K562 (cell line): ENCODE data around the gene ALDOB. TPM values are rescaled to one million over a fixed set of nuclear protein-coding genes. Genes with fewer than 3 reads are reported as not detected.

Source experiments
- ATAC-seq: fragments of 200-7000 bp; cut with Tn5 transposase; 3 replicates; pipeline ENCODE4 v1.9.1; 2020; ENCODE audit warnings: moderate library complexity
- BruUV-seq: library from RNA; stranded (reverse); fragments of 400-500 nt; replicated peaks from 2 replicates; lab custom pipeline; 2021; lab: Mats Ljungman, UMichigan
- CTCF ChIA-PET: fragments of 300-600 bp; formaldehyde crosslinking; extraction: SDS; loops from one replicate; lab custom pipeline; 2021; ENCODE audit warnings: low intra/inter-chr PET ratio; lab: Yijun Ruan, JAX
- POLR2A ChIA-PET: fragments of 300-600, 350-650 bp; sonication (Branson Sonifier 250); formaldehyde crosslinking; extraction: SDS; loops from one replicate; lab custom pipeline; 2021; ENCODE audit warnings: antibody characterized with exemption, inconsistent platforms; lab: Yijun Ruan, JAX
- DNase-seq, 4 experiments: peaks; one replicate each; pipeline versions ENCODE4 v3.0.0 to v3.0.0-alpha.2; 2011 to 2018; ENCODE audit warnings: low spot score in 3 of 4, mixed read lengths in 3 of 4; ENCODE audit errors: extremely low read depth in 1 of 4
- FAIRE-seq: peaks from 2 replicates; lab custom pipeline; 2011; peaks lifted over from hg19 to GRCh38; lab: Jason Lieb, UNC
- H2AFZ ChIP-seq: 2 replicates; pipeline ENCODE4 v1.6.0; 2011; ENCODE audit warnings: low read depth, low read length, control low read depth, inconsistent platforms
- H3K27ac ChIP-seq: fragments of 200-600 bp; 3 replicates; pipeline ENCODE4 v1.8.0; 2011; ENCODE audit warnings: low read depth, mild to moderate bottlenecking, control low read depth, inconsistent platforms, low read length, moderate library complexity, mixed read lengths; ENCODE audit errors: extremely low read depth
- H3K27me3 ChIP-seq, 2 experiments: fragments of 300-600 bp in 1 of 2; 2 replicates in 1 of 2; 3 replicates in 1 of 2; pipeline versions ENCODE4 v1.6.0 to v1.8.0; 2011; ENCODE audit warnings: inconsistent platforms in 2 of 2, low read length in 2 of 2, mild to moderate bottlenecking in 1 of 2, mixed read lengths in 1 of 2, moderate library complexity in 1 of 2; ENCODE audit not compliant: control insufficient read depth in 2 of 2, insufficient read depth in 2 of 2
- H3K36me3 ChIP-seq: fragments of 300-600 bp; 3 replicates; pipeline ENCODE4 v1.8.0; 2011; ENCODE audit warnings: mild to moderate bottlenecking, low read length, inconsistent platforms; ENCODE audit not compliant: control insufficient read depth, insufficient read depth
- H3K4me1 ChIP-seq, 2 experiments: fragments of 200-600 bp in 1 of 2; replicated peaks in 1 of 2; 2 replicates in 1 of 2; 3 replicates in 1 of 2; pipeline versions ENCODE4 v1.5.1 to v1.8.0; 2011; ENCODE audit warnings: inconsistent platforms in 2 of 2, low read length in 2 of 2, mild to moderate bottlenecking in 1 of 2, mixed read lengths in 1 of 2, moderate library complexity in 1 of 2; ENCODE audit not compliant: control insufficient read depth in 2 of 2, insufficient read depth in 2 of 2
- H3K4me2 ChIP-seq: 2 replicates; pipeline ENCODE4 v1.6.1; 2011; ENCODE audit warnings: low read length, control low read depth, inconsistent platforms, mixed read lengths; ENCODE audit not compliant: insufficient read depth
- H3K4me3 ChIP-seq: fragments of 200-600 bp; sonication (generic), shearing (Covaris generic); 2 replicates; pipeline ENCODE4 v1.5.1; 2016; ENCODE audit warnings: control low read depth, inconsistent platforms
- H3K79me2 ChIP-seq: fragments of 200-600 bp; 3 replicates; pipeline ENCODE4 v1.8.0; 2011; ENCODE audit warnings: low read length, inconsistent platforms; ENCODE audit not compliant: control insufficient read depth, insufficient read depth
- H3K9ac ChIP-seq, 2 experiments: 2 replicates each; pipeline versions ENCODE4 v1.6.0 to v1.6.1; 2011; ENCODE audit warnings: low read depth in 2 of 2, low read length in 2 of 2, control low read depth in 1 of 2, inconsistent platforms in 1 of 2, mild to moderate bottlenecking in 1 of 2, mixed read lengths in 1 of 2; ENCODE audit not compliant: insufficient read depth in 1 of 2
- H3K9me1 ChIP-seq: one replicate; pipeline ENCODE4 v1.6.0; 2011; ENCODE audit warnings: inconsistent platforms, mild to moderate bottlenecking, low read length, moderate library complexity; ENCODE audit not compliant: control insufficient read depth, insufficient read depth
- H3K9me3 ChIP-seq: replicated peaks from 2 replicates; pipeline ENCODE4 v1.5.1; 2011; ENCODE audit warnings: low read depth, low read length, inconsistent platforms; ENCODE audit not compliant: control insufficient read depth, insufficient read depth
- H4K20me1 ChIP-seq: replicated peaks from 2 replicates; pipeline ENCODE4 v1.6.1; 2011; ENCODE audit warnings: low read length, inconsistent platforms, mixed read lengths; ENCODE audit not compliant: control insufficient read depth, insufficient read depth
- ARID3A ChIP-seq: IDR thresholded peaks from 2 replicates; pipeline ENCODE4 v1.6.1; 2012; ENCODE audit warnings: low read depth, low read length, improper control_type of control experiment, borderline replicate concordance
- E2F5 ChIP-seq: sonication (generic); formaldehyde crosslinking; IDR thresholded peaks from 2 replicates; pipeline ENCODE4 v1.8.0; 2022; ENCODE audit warnings: mild to moderate bottlenecking, missing genetic modification reagents
- HOXB6 ChIP-seq: fragments of 250-450 bp; sonication (Bioruptor Pico); IDR thresholded peaks from 2 replicates; pipeline ENCODE4 v1.5.1; 2022; ENCODE audit warnings: mild to moderate bottlenecking, borderline replicate concordance
- JUN ChIP-seq, 2 experiments: sonication (generic) in 1 of 2; formaldehyde crosslinking in 1 of 2; IDR thresholded peaks; 2 replicates each; pipeline versions ENCODE4 v1.6.1 to v1.8.0; 2012 to 2022; ENCODE audit warnings: borderline replicate concordance in 2 of 2, mild to moderate bottlenecking in 2 of 2, improper control_type of control experiment in 1 of 2, low read depth in 1 of 2, low read length in 1 of 2, missing genetic modification reagents in 1 of 2
- KAT2B ChIP-seq: IDR thresholded peaks from one replicate; pipeline ENCODE4 v1.6.1; 2012; ENCODE audit warnings: low read depth, mild to moderate bottlenecking, control low read depth, inconsistent platforms, low read length, moderate library complexity
- LARP7 ChIP-seq: fragments of 450-650 bp; IDR thresholded peaks from 2 replicates; pipeline ENCODE4 v1.6.1; 2016
- NFYB ChIP-seq: IDR thresholded peaks from 2 replicates; pipeline ENCODE4 v1.6.1; 2011; ENCODE audit warnings: mild to moderate bottlenecking, moderate library complexity; ENCODE audit not compliant: insufficient read length; ENCODE audit errors: extremely low read depth
- PHB ChIP-seq: fragments of 250-450 bp; sonication (Bioruptor Pico); IDR thresholded peaks from 2 replicates; pipeline ENCODE4 v1.5.0; 2021
- POLR2B ChIP-seq: fragments of 450-650 bp; IDR thresholded peaks from 2 replicates; pipeline ENCODE4 v1.6.1; 2018; ENCODE audit warnings: low read depth; ENCODE audit not compliant: partially characterized antibody
- RAD51 ChIP-seq: fragments of 450-650 bp; IDR thresholded peaks from 2 replicates; pipeline ENCODE4 v1.7.1; 2016; ENCODE audit warnings: low read depth, mild to moderate bottlenecking, borderline replicate concordance
- TCF3 ChIP-seq: sonication (generic); formaldehyde crosslinking; IDR thresholded peaks from 2 replicates; pipeline ENCODE4 v1.4.0; 2020; ENCODE audit warnings: mild to moderate bottlenecking, missing genetic modification reagents
- TEAD1 ChIP-seq, 2 experiments: fragments of 450-650 bp in 1 of 2; sonication (generic) in 1 of 2; formaldehyde crosslinking; IDR thresholded peaks; 2 replicates each; pipeline versions ENCODE4 v1.4.0 to v1.8.0; 2020 to 2022; ENCODE audit warnings: mild to moderate bottlenecking in 2 of 2, missing genetic modification reagents in 1 of 2
- TFE3 ChIP-seq: fragments of 450-650 bp; formaldehyde crosslinking; IDR thresholded peaks from 2 replicates; pipeline ENCODE4 v1.4.0; 2020; ENCODE audit warnings: mild to moderate bottlenecking, mixed read lengths
- VEZF1 ChIP-seq: fragments of 200-800 bp; sonication (Bioruptor generic); IDR thresholded peaks from 2 replicates; pipeline ENCODE4 v1.6.1; 2017; ENCODE audit warnings: missing genetic modification characterization, missing compliant biosample characterization
- ZKSCAN3 ChIP-seq: fragments of 250-450 bp; sonication (Bioruptor Pico); IDR thresholded peaks from 2 replicates; pipeline ENCODE4 v1.4.0; 2020
- ZNF23 ChIP-seq: fragments of 250-450 bp; sonication (Bioruptor Pico); IDR thresholded peaks from 2 replicates; pipeline ENCODE4 v1.4.0; 2020; ENCODE audit warnings: mild to moderate bottlenecking
- ZNF77 ChIP-seq: fragments of 250-450 bp; sonication (Bioruptor Pico); IDR thresholded peaks from 2 replicates; pipeline ENCODE4 v1.5.0; 2020
- WGBS: fragments of 100-300 bp; shearing (Covaris generic); methylation state at CpG from one replicate; pipeline ENCODE4 v1.1.6; 2016; ENCODE audit warnings: low coverage, mixed read lengths; ENCODE audit not compliant: insufficient coverage; ENCODE audit errors: missing lambda C conversion rate; 5-methylcytosine and 5-hydroxymethylcytosine counted together
- in situ Hi-C: fragments of 300-500 bp; cut with MboI; formaldehyde crosslinking; loops from 4 replicates; pipeline ENCODE4 v1.15.0; 2018; ENCODE audit warnings: inconsistent platforms, mixed read lengths
- intact Hi-C: fragments of 100-400 bp; cut with micrococcal nuclease; formaldehyde crosslinking; loops from 2 replicates; pipeline ENCODE4 v1.14.2; 2022
- polyA plus RNA-seq, 8 experiments: library from polyadenylated mRNA; depleted of rRNA in 4 of 8; stranded (reverse) in 5 of 8; unstranded in 3 of 8; fragments of >200 nt; fragmentation: Nextera tagmentation in 2 of 8; fragmentation: Illumina TruSeq in 1 of 8; extraction: Ambion mirVana in 2 of 8; extraction: Trizol in 1 of 8; gene quantifications; 2 replicates each; pipeline versions ENCODE4 v1.2.1 to v1.2.3, GENCODE V29; 2011 to 2014; ENCODE audit warnings: inconsistent platforms in 1 of 8, missing spikeins in 1 of 8
- total RNA-seq, 7 experiments: library from RNA; depleted of rRNA in 6 of 7; stranded (reverse); fragments of >200 nt in 6 of 7; fragmentation: Illumina TruSeq in 2 of 7; extraction: Trizol in 2 of 7; gene quantifications; 2 replicates each; pipeline versions ENCODE4 v1.2.1 to v1.2.3, GENCODE V29; 2011 to 2021; ENCODE audit warnings: low replicate concordance in 1 of 7

Gene ALDOB
- total and polyA plus RNA-seq, 9 of the 15 experiments (the other 6 are each of a cell fraction or from before 2014, with no cell fraction given), result 0.80 TPM; not detected in 8

GRCh38 chr9:101468116-101468515 lies 32.5 kb upstream of the ALDOB start:
- no peaks in the 10 kb centered on the region for H3K79me2 ChIP-seq
- no peaks in the 10 kb centered on the region for H4K20me1 ChIP-seq
- no peak for ATAC-seq
- H3K4me1 ChIP-seq, result peaks cover 0 to under 1% of the 10 kb centered on the region in 2 experiments; a peak in 2 of 5 replicates
- ChIA-PET CTCF (no interaction called here), POLR2A (interaction anchor here (0.7 to 1.1 kb wide), 2 partner anchors 12 to 19 kb away, joined by 3 to 4 read pairs; a partner anchor contains a TSS)
- no peak overlapping the region for H3K27ac ChIP-seq
- no peak overlapping the region for H3K4me2 ChIP-seq
- H3K4me3 ChIP-seq, result no peak overlapping the region
- no peaks in the 10 kb centered on the region for H3K9me3 ChIP-seq
- DNase-seq, result no peak
- intact Hi-C loops (no loop called here), in situ Hi-C loops (no loop called here)
- peak overlapping the region; percentile 33; the same call in 1 of the 2 replicates for H2AFZ ChIP-seq
- WGBS, result 40% methylated on average over 1 of the region's 1 CpG
- no peak overlapping the region for H3K9ac ChIP-seq
- BruUV-seq, result no TSS peak
- H3K36me3 ChIP-seq, result no peaks in the 10 kb centered on the region
- no peaks in the 10 kb centered on the region for H3K27me3 ChIP-seq
- H3K9me1 ChIP-seq, result no peaks in the 10 kb centered on the region
- FAIRE-seq, result no peak
- TF ChIP-seq LARP7 (no peak), TFE3 (CRISPR knock-in tag) (no peak), ZKSCAN3 (CRISPR knock-in tag) (no peak), RAD51 (peak; percentile 40; the same call in 1 of the 2 replicates), E2F5 (no peak), JUN (IDR thresholded peaks at IDR 0.05; ENCODE audit: borderline replicate concordance, low read depth, low read length) (no peak), JUN (CRISPR knock-in tag; IDR thresholded peaks at IDR 0.05; ENCODE audit: borderline replicate concordance) (no peak), TEAD1 (CRISPR knock-in tag; IDR thresholded peaks at IDR 0.05) (no peak), HOXB6 (CRISPR knock-in tag) (no peak), KAT2B (no peak), ARID3A (no peak), POLR2B (no peak), VEZF1 (CRISPR knock-in tag) (no peak), ZNF23 (CRISPR knock-in tag) (no peak), ZNF77 (CRISPR knock-in tag) (no peak), TCF3 (no peak), NFYB (peak; percentile 16), PHB (CRISPR knock-in tag) (no peak)
